Neural progenitor cell (in vitro differentiated cells): Measurements from ENCODE around the gene PSMD2. TPM values are rescaled to one million over a fixed set of nuclear protein-coding genes. Genes with fewer than 3 reads are reported as not detected.
A peak's percentile ranks its signal among the peaks of the same experiment; 100 is the strongest.

Experiments
- DNase-seq: peaks from one replicate; pipeline ENCODE4 v3.0.0-alpha.2; 2016; ENCODE audit warnings: low spot score
- H2AFZ ChIP-seq: fragments of 200-600 bp; sonication (generic); replicated peaks from 2 replicates; pipeline ENCODE4 v1.6.1; 2016; ENCODE audit warnings: antibody characterized with exemption
- H3F3A ChIP-seq: fragments of 200-600 bp; sonication (generic); 2 replicates; pipeline ENCODE4 v1.6.1; 2016; ENCODE audit warnings: antibody characterized with exemption, low read depth
- H3K27ac ChIP-seq: fragments of 200-600 bp; sonication (generic); 2 replicates; pipeline ENCODE4 v1.5.1; 2016; ENCODE audit warnings: mild to moderate bottlenecking
- H3K27me3 ChIP-seq: fragments of 200-600 bp; sonication (generic); 2 replicates; pipeline ENCODE4 v1.6.1; 2016; ENCODE audit warnings: mild to moderate bottlenecking, moderate library complexity
- H3K36me3 ChIP-seq: fragments of 200-600 bp; sonication (generic); 2 replicates; pipeline ENCODE4 v1.5.1; 2016
- H3K4me1 ChIP-seq: fragments of 200-600 bp; sonication (generic); 2 replicates; pipeline ENCODE4 v1.6.1; 2016; ENCODE audit warnings: mixed run types
- H3K4me2 ChIP-seq: fragments of 200-600 bp; sonication (generic); 2 replicates; pipeline ENCODE4 v1.6.1; 2016
- H3K4me3 ChIP-seq: fragments of 200-600 bp; sonication (generic); 2 replicates; pipeline ENCODE4 v1.5.1; 2016
- H3K79me2 ChIP-seq: fragments of 200-600 bp; sonication (generic); 2 replicates; pipeline ENCODE4 v1.6.1; 2016; ENCODE audit warnings: low read depth
- H3K9ac ChIP-seq: fragments of 200-600 bp; sonication (generic); 2 replicates; pipeline ENCODE4 v1.6.1; 2016
- H3K9me3 ChIP-seq: fragments of 200-600 bp; sonication (generic); 2 replicates; pipeline ENCODE4 v1.5.1; 2016; ENCODE audit warnings: low read depth
- H4K20me1 ChIP-seq: fragments of 200-600 bp; sonication (generic); 2 replicates; pipeline ENCODE4 v1.6.1; 2016; ENCODE audit warnings: low read depth
- H3K27ac Mint-ChIP-seq: 3 replicates; pipeline ENCODE4 v1.8.0; 2021; ENCODE audit warnings: mixed read lengths
- H3K27me3 Mint-ChIP-seq: 2 replicates; pipeline ENCODE4 v1.8.0; 2022; ENCODE audit warnings: low read depth, mild to moderate bottlenecking, inconsistent platforms, moderate library complexity, mixed read lengths; ENCODE audit not compliant: insufficient read depth
- H3K36me3 Mint-ChIP-seq: 3 replicates; pipeline ENCODE4 v1.8.0; 2021; ENCODE audit warnings: mixed read lengths
- H3K4me1 Mint-ChIP-seq: 3 replicates; pipeline ENCODE4 v1.8.0; 2021; ENCODE audit warnings: mixed read lengths
- H3K4me3 Mint-ChIP-seq: 3 replicates; pipeline ENCODE4 v1.8.0; 2021; ENCODE audit warnings: mild to moderate bottlenecking, moderate library complexity, mixed read lengths
- H3K9me3 Mint-ChIP-seq: 3 replicates; pipeline ENCODE4 v1.8.0; 2020; ENCODE audit warnings: mixed read lengths
- CTCF ChIP-seq: fragments of 200-600 bp; sonication (generic); IDR thresholded peaks from 2 replicates; pipeline ENCODE4 v1.5.1; 2017; ENCODE audit warnings: antibody characterized with exemption, mild to moderate bottlenecking
- EZH2 ChIP-seq: fragments of 200-600 bp; sonication (generic); IDR thresholded peaks from 2 replicates; pipeline ENCODE4 v1.6.1; 2017; ENCODE audit warnings: antibody characterized with exemption, mild to moderate bottlenecking, moderate library complexity
- EZH2phosphoT487 ChIP-seq: fragments of 200-600 bp; sonication (generic); IDR thresholded peaks from 2 replicates; pipeline ENCODE4 v1.6.1; 2017; ENCODE audit warnings: antibody characterized with exemption
- total RNA-seq: library from RNA; depleted of rRNA; stranded (reverse); fragments of >200 nt; gene quantifications from 2 replicates; pipeline ENCODE4 v1.2.3, GENCODE V29; 2015; ENCODE audit warnings: low replicate concordance

PSMD2 gene
- total RNA-seq, 1 donor from 2014 or later, result 234 TPM

GRCh38 chr3:184322731-184323487, 23.9 kb downstream of the PSMD2 start:
- H3K4me2 ChIP-seq, result no peak overlapping the region
- no peaks in the 10 kb centered on the region for H3F3A ChIP-seq
- H3K4me1 ChIP-seq, result no peaks in the 10 kb centered on the region
- no peaks in the 10 kb centered on the region for H3K36me3 ChIP-seq
- no peaks in the 10 kb centered on the region for H3K27me3 ChIP-seq
- H3K9ac ChIP-seq, result no peak overlapping the region
- Mint-ChIP-seq H3K27ac (no peak overlapping the region), H3K9me3 (no peaks in the 10 kb centered on the region), H3K36me3 (peaks cover 56% of the 10 kb centered on the region), H3K27me3 (peaks cover 4% of the 10 kb centered on the region), H3K4me3 (no peak overlapping the region), H3K4me1 (peaks cover under 1% of the 10 kb centered on the region)
- H3K9me3 ChIP-seq, result no peaks in the 10 kb centered on the region
- no peak for DNase-seq
- H2AFZ ChIP-seq, result no peak overlapping the region
- TF ChIP-seq CTCF, result no peak
- TF ChIP-seq EZH2, result no peak
- TF ChIP-seq EZH2phosphoT487, result no peak
- H3K4me3 ChIP-seq, result no peak overlapping the region
- no peak overlapping the region for H3K27ac ChIP-seq
- H3K79me2 ChIP-seq, result peaks cover 31% of the 10 kb centered on the region
- H4K20me1 ChIP-seq, result peaks cover 50% of the 10 kb centered on the region

- Histone ChIP-seq H2AFZ (no peak overlapping the region), H3K4me1 (no peaks in the 10 kb centered on the region), H3K9me3 (no peaks in the 10 kb centered on the region), H3K4me3 (no peak overlapping the region), H3K79me2 (peaks cover 23% of the 10 kb centered on the region), H3K4me2 (no peak overlapping the region), H4K20me1 (peaks cover 46% of the 10 kb centered on the region), H3K27me3 (no peaks in the 10 kb centered on the region), H3K27ac (no peak overlapping the region), H3K36me3 (no peaks in the 10 kb centered on the region), H3F3A (no peaks in the 10 kb centered on the region), H3K9ac (no peak overlapping the region)
- H3K4me3 Mint-ChIP-seq, result no peak overlapping the region
- TF ChIP-seq EZH2 (no peak), EZH2phosphoT487 (no peak), CTCF (no peak)
- H3K9me3 Mint-ChIP-seq, result no peaks in the 10 kb centered on the region
- H3K27me3 Mint-ChIP-seq, result peaks cover 4% of the 10 kb centered on the region
- no peak overlapping the region for H3K27ac Mint-ChIP-seq
- H3K36me3 Mint-ChIP-seq, result peaks cover 60% of the 10 kb centered on the region
- no peaks in the 10 kb centered on the region for H3K4me1 Mint-ChIP-seq
- DNase-seq, result no peak
Measured at GRCh38 chr3:184323696-184324095, 24.7 kb downstream of the PSMD2 start.

GRCh38 chr3:184325269-184325668, 26.2 kb downstream of the PSMD2 start:
- H3K4me3 ChIP-seq, result no peak overlapping the region
- no peaks in the 10 kb centered on the region for H3F3A ChIP-seq
- TF ChIP-seq EZH2phosphoT487, result no peak
- TF ChIP-seq EZH2, result no peak
- no peak for TF ChIP-seq CTCF
- H3K36me3 ChIP-seq, result no peaks in the 10 kb centered on the region
- H3K36me3 Mint-ChIP-seq, result peaks cover 65% of the 10 kb centered on the region
- peaks cover 8% of the 10 kb centered on the region for H3K79me2 ChIP-seq
- no peaks in the 10 kb centered on the region for H3K9me3 Mint-ChIP-seq
- H3K9me3 ChIP-seq, result no peaks in the 10 kb centered on the region
- no peak for DNase-seq
- H3K27me3 Mint-ChIP-seq, result peaks cover 2% of the 10 kb centered on the region
- H2AFZ ChIP-seq, result no peak overlapping the region
- H3K9ac ChIP-seq, result no peak overlapping the region
- no peaks in the 10 kb centered on the region for H3K4me1 Mint-ChIP-seq
- no peak overlapping the region for H3K4me3 Mint-ChIP-seq
- H4K20me1 ChIP-seq, result peaks cover 31% of the 10 kb centered on the region
- H3K27ac ChIP-seq, result no peak overlapping the region
- H3K4me1 ChIP-seq, result no peaks in the 10 kb centered on the region
- peak overlapping the region; percentile 51 for H3K27ac Mint-ChIP-seq
- no peak overlapping the region for H3K4me2 ChIP-seq
- no peaks in the 10 kb centered on the region for H3K27me3 ChIP-seq
